Heart left ventricle (tissue), 13 donors: ENCODE data around the gene ATP8A1.

Experiments
- CTCF ChIP-seq, 12 donors: fragments of 200-600 bp; sonication (generic) in 4 of 12; IDR thresholded peaks; one replicate each; pipeline versions ENCODE4 v1.5.0 to v1.8.0; 2018 to 2022; ENCODE audit warnings: antibody characterized with exemption in 12 of 12, mild to moderate bottlenecking in 5 of 12
- POLR2A ChIP-seq, 2 donors: fragments of 450-650 bp; IDR thresholded peaks; one replicate each; pipeline ENCODE4 v1.6.1; 2017; ENCODE audit warnings: antibody characterized with exemption in 2 of 2, mild to moderate bottlenecking in 2 of 2, moderate library complexity in 2 of 2
- donor health status: ischemic (EF 13 %, LVEDD 7.1; RV severe dilation, severe dysfunction).
- donor health status: DM: no; HTN: yes; CAD: no.
- donor health status: DM: no; HTN: no; CAD: no.
- donor health status: ischemic (EF 25% LVEDD 6.9; RV normal size, moderate dysfunction).
- donor health status: ischemic (EF 25% LVEDD 5.7; RV mildly dilated, moderate dysfunction).
- donor health status: ischemic (EF 35%, LVEDD 5.7; RV mildly dilated, moderate dysfunction).
- donor health status: nonischemic (EF 11% LVEDD 7.7; RV severe dilation, severe dysfunction).
- donor health status: DM: yes; HTN: yes; CAD: no.
- donor health status: PGD.
- donor health status: ischemic (EF 29% LVEDD 5.4; RV normal size, mild dysfunction).
- donor health status: nonischemic (EF 23%, LVEDD 6.1; RV moderate dilation, normal function).

DNA sequence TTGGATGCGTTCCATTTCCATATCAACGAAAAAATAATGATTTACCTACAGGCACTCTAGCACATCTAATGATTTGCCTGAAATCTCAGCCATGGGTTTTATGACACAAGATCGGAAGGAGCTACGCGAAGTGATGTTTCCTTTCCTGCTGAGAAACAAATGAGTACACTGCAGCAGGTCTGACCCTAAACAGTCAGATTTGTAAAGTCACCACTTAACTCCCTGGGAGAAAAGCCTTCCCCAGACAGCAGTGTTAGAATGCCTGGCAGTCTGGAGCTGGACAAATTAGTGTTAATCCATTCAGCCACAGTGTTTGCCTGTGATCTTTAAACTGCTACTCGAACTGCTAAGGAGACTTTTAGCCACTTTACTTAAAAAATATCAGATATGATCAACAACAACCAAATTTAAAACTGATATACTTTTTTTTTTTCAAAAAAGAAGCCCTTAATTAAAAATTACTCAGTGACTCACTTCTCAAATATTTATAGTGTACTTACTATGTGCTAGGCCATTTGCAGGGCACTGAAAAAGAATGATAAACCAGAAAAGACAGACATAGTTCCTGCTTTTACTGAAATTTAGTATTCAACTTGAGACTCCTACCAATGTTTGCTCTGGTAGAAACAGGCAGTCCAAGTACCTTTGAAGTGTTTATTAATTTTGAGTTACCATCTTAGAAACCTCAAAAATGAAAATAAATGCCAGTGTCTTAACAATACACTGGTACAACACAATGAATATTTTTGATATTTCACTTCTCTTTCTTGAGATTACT, 155.1 kb downstream of the ATP8A1 start:
- TF ChIP-seq POLR2A (IDR thresholded peaks at IDR 0.05) (no peak), CTCF (IDR thresholded peaks at IDR 0.05) (no peak)
